Prostate gland (tissue), 2 donors: ENCODE measurements around the gene SESN3.

ENCODE experiments used
- POLR2A ChIP-seq: fragments of 450-650 bp; IDR thresholded peaks from one replicate; pipeline ENCODE4 v1.6.1; 2016; ENCODE audit warnings: antibody characterized with exemption, mild to moderate bottlenecking
- TF ChIP-seq, protein P1 (sequence below), 4 experiments: fragments of 200-600 bp in 2 of 4; fragments of 450-650 bp in 2 of 4; sonication (generic) in 2 of 4; IDR thresholded peaks; 1 replicate in 3 of 4; 2 replicates in 1 of 4; pipeline ENCODE4 v1.5.1; 2016 to 2019; ENCODE audit warnings: antibody characterized with exemption in 4 of 4, mild to moderate bottlenecking in 2 of 4, moderate library complexity in 2 of 4

GRCh38 chr11:95175818-95176380 is 55.1 kb downstream of the SESN3 start:
- TF ChIP-seq, protein P1, sequence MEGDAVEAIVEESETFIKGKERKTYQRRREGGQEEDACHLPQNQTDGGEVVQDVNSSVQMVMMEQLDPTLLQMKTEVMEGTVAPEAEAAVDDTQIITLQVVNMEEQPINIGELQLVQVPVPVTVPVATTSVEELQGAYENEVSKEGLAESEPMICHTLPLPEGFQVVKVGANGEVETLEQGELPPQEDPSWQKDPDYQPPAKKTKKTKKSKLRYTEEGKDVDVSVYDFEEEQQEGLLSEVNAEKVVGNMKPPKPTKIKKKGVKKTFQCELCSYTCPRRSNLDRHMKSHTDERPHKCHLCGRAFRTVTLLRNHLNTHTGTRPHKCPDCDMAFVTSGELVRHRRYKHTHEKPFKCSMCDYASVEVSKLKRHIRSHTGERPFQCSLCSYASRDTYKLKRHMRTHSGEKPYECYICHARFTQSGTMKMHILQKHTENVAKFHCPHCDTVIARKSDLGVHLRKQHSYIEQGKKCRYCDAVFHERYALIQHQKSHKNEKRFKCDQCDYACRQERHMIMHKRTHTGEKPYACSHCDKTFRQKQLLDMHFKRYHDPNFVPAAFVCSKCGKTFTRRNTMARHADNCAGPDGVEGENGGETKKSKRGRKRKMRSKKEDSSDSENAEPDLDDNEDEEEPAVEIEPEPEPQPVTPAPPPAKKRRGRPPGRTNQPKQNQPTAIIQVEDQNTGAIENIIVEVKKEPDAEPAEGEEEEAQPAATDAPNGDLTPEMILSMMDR (IDR thresholded peaks at IDR 0.05): no peak
- no peak for TF ChIP-seq POLR2A
